Endometrial microvascular endothelial cells (primary cell): ENCODE results near the gene MYH16. TPM values are rescaled to one million over a fixed set of nuclear protein-coding genes. Genes with fewer than 3 reads are reported as not detected.
"Not testable (repeated sequence)": the region's sequence is repeated elsewhere in the genome, so short reads cannot be mapped to it uniquely, and the experiment has no call there.

ENCODE experiments used
- in situ Hi-C: cut with HindIII; loops from 2 replicates; pipeline ENCODE4 v1.10.0; 2017; ENCODE audit warnings: low sequenced_read_pairs, low pct_unique_long_range_greater_than_20kb; ENCODE audit errors: inconsistent ontology term
- total RNA-seq: library from RNA; depleted of rRNA; stranded (reverse); fragments of >200 nt; gene quantifications from one replicate; pipeline ENCODE4 v1.2.3, GENCODE V29; 2015; ENCODE audit errors: inconsistent ontology term

MYH16 gene
- total RNA-seq, 1 donor from 2014 or later, result 0.93 TPM

DNA sequence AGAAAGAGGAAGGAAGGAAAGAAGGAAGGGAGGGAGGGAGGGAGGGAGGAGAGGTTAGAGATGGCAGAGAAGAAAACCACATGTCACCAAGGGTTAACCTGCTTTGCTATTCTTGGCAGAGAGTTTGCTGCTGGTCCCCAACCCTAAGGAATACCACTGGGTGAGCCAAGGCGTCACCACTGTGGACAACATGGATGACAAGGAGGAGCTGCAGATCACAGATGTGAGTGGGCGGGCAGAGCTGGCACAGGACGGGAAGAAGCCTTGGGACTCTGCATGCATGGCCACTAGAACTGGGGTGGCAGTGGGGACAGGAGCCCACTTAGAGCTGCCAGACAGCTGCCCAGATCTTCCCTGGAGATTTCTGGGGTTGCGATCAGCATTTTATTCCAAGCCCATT, 17.2 kb upstream of the MYH16 start:
- in situ Hi-C loops, result no loop called here

DNA sequence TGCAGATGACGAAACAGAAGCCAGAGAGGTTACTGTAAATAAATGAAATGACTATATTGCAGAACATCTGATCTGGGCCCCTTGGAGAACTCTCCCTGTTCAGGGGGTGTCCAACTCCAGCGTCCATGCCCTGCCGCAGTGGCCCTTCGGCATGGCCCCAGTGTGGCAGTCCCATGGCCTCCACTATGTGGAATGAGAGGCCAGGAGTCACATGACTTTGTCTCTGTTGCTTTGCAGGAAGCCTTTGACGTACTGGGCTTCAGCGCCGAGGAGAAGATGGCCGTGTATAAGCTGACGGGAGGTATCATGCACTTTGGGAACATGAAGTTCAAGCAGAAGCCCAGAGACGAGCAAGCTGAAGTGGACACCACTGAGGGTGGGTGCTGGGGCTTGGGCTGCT, 15.6 kb upstream of the MYH16 start:
- in situ Hi-C loops, result no loop called here

GRCh38 chr7:99257675-99258074, 15.0 kb upstream of the MYH16 start:
- in situ Hi-C loops, result no loop called here

- in situ Hi-C loops, result no loop called here
Observed at GRCh38 chr7:99258501-99258900, 14.1 kb upstream of the MYH16 start.

GRCh38 chr7:99260395-99260794, 12.2 kb upstream of the MYH16 start:
- in situ Hi-C loops, result no loop called here

DNA sequence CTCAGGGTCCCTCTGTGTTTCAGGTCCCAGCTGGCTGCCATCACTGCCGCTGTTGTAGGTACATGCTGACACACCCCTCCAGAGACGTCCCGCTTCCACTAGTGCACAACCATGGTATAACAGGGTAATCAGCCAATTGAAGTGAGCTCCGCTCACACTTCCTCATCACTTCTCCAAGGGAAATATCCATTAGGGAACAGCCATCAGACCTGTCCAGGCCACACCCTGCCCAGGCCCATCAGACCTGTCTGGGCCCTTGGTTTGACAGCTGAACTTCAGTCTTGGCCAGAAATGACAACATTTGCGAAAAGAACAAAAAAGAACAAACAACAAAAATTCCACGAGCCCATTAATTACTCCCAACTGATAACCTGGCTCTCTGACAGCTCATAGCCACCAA, 11.0 kb upstream of the MYH16 start:
- in situ Hi-C loops, result no loop called here

- in situ Hi-C loops, result no loop called here
Observed at GRCh38 chr7:99265848-99266480, 6.7 kb upstream of the MYH16 start.

GRCh38 chr7:99267481-99267840, 5.2 kb upstream of the MYH16 start:
- in situ Hi-C loops, result no loop called here

GRCh38 chr7:99267841-99268576, 4.6 kb upstream of the MYH16 start:
- in situ Hi-C loops, result no loop called here

GRCh38 chr7:99268577-99268908, 4.1 kb upstream of the MYH16 start:
- in situ Hi-C loops, result no loop called here

DNA sequence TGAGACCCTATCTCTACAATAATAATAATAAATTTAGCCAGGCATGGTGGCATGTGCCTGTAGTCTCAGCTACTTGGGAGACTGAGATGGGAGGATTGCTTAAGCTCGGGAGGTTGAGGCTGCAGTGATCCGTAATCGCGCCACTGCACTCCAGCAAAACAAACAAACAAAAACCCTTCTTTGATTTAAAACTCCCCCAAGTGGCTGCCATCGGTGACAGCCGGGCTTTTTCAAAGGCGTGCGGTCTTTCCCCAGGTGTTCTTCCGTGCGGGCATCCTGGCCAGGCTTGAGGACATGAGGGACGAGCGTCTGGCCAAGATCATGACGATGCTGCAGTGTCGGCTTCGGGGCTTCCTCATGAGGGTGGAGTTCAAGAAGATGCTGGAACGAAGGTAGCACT, 1.9 kb upstream of the MYH16 start:
- in situ Hi-C loops, result no loop called here

DNA sequence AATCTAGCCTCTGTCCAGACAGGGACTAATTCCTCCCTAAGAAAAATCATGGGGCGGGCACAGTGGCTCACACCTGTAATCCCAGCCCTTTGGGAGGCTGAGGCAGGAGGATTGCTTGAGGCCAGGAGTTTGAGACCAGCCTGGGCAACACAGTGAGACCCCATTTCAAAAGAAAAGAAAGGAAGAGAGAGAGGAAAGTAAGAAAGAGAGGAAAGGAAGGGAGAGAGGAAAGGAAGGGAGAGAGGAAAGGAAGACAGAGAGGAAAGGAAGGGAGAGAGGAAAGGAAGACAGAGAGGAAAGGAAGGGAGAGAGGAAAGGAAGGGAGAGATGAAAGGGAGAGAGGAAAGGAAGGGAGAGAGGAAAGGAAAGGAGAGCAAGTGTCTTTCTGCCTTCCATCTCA, 922 bp downstream of the MYH16 start:
- in situ Hi-C loops, result not testable (repeated sequence)

DNA sequence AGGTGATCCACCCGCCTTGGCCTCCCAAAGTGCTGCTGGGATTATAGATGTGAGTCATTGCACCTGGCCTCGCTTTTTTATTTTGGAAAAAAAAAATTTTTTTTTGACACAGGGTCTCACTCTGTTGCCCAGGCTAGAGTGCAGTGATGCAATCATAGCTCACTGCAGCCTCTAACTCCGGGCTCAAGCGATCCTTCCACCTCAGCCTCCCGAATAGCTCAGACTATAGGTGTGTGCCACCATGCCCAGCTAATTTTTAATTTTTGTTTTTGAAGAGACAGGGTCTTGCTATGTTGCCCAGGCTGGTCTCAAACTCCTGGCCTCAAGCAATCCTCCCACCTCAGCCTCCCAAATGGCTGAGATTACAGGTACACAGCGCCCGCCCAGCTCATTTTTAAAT, 2.3 kb downstream of the MYH16 start:
- in situ Hi-C loops, result not testable (repeated sequence)

DNA sequence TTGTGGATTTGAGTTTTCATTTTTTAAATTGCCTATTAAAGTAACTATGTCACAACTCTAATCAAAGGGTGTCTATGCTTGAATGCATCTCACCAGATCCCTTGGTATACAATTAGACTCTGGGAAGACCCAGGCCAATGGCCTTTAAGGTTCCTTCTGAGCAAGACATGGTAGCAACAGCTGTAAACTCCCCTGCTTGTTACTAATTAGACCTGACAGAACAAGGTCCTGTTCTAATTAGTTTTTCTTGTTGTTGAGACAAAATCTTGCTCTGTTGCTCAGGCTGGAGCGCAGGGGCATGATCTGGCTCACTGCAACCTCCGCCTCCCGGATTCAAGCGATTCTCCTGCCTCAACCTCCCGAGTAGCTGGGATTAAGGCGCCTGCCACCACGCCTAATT, 2.9 kb downstream of the MYH16 start:
- in situ Hi-C loops, result no loop called here

DNA sequence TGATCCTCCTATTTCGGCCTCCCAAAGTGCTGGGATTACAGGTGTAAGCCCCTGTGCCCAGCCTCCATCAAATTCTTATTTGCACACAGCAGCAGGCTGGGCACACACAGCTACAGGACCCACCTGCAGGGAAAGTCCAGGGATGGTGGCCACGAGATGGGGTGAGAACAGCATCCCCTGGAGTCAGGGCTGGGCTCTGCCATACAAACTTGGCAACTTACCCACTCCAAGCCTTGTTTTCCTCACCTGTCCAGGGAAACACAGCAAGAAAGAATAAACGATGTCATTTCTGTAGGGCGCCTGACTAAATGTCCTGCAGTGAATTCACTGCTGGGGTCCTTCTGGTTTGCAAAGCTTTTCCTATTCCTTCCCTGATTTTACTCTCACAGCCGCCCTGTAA, 5.5 kb downstream of the MYH16 start:
- in situ Hi-C loops, result no loop called here

DNA sequence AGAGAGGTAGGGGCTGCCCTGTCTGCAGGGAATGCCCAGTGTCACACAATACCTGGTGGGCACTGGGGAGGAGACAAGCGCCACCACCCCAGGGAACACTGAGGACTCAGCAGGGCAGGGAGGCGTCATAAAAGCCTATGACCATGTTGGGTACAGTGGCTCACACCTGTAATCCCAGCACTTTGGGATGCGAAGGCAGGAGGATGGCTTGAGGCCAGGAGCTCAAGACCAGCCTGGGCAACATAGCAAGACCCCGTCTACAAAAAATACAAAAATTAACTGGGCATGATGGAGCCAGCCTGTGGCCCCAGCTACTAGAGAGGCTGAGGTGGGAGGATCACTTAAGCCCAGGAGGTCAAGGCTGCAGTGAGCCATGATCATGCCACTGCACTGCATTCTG, 11.5 kb downstream of the MYH16 start:
- in situ Hi-C loops, result not testable (repeated sequence)

- in situ Hi-C loops, result no loop called here
Observed at GRCh38 chr7:99287779-99288534, 15.3 kb downstream of the MYH16 start.

DNA sequence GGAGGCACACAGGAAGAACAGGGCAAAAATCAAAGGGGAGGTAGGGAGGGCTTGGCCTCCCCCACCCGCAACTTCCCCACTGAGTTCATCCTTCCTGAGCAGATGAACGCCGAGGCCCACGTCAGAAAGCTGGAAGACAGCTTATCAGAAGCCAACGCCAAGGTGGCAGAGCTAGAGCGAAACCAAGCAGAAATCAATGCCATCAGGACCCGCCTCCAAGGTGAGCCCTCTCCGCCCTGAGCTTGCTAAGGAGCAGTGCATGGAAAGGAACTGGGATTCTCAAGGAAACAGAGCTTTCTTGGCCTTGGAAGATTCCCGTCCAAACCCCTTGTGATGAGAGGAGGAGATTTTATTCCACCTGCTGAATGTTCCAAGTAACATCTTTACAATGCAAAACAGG, 16.5 kb downstream of the MYH16 start:
- in situ Hi-C loops, result no loop called here

DNA sequence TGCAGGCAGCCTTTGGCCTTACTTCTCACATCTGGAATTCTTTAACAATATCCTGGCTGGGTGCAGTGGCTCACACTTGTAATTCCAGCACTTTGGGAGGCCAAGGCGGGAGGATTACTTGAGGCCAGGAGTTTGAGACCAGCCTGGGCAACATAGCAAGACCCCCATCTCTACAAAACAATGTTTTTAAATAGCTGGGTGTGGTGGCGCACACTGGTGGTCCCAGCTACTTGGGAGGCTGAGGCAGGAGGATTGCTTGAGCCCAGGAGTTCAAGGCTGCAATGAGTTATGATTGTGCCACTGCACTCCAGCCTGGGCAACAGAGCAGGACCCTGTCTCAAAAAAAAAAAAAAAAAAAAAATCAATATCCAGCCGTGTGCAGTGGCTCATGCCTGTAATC, 17.5 kb downstream of the MYH16 start:
- in situ Hi-C loops, result not testable (repeated sequence)

DNA sequence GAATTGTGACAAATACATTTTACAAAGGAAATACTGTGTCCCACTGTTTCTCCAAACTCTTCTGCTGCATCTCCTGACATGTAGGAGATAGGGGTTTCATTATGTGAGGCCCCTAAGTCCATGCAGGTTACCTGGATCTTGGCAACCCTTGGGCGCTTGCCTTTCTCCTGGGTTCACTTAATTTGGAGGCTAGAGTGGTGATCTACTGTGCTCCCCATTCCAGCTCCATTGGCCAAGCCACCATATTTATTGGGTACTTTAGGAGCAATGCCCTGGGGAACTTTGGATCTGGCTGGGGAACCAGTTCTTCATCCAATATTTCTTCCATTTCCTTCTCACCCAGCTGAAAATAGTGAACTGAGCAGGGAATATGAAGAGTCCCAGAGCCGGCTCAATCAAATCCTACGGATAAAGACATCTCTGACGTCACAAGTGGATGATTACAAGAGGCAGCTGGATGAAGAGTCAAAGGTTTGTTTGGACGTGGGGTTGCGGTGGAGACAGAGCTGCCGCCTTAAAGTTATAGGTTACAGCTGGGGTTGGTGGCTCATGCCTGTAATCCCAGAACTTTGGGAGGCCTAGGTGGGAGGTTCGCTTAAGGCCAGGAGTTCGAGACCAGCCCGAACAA, 18.5 kb downstream of the MYH16 start:
- in situ Hi-C loops, result no loop called here
